ENCODE results near the gene SNU13.

DNA sequence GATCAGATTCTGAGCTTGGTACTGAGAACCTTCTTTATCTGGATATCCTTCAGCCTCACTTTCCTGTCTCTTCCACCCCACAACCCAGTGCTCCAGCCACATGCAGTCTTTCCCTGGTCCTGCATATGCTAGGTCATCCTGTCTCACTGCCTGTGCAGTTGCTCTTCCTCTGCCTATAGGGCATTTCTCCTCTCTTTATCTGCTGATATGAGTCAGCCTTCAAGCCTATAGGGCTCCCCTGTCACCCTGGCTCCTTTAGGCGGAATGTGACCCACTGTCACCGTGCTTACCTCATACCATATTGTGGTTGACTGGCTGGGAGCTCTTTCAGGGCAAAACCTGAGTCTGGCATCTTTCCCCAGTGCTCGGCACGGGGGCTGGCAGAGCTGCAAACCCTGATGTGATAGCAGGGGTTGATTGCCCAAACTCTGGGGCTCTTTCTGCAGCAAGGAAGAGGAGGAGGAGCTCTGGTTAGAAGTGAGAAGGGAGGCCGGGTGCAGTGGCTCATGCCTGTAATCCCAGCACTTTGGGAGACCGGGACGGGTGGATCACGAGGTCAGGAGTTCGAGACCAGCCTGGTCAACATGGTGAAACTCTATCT, 36.9 kb upstream of the SNU13 start:
- TF ChIP-seq, protein P1, sequence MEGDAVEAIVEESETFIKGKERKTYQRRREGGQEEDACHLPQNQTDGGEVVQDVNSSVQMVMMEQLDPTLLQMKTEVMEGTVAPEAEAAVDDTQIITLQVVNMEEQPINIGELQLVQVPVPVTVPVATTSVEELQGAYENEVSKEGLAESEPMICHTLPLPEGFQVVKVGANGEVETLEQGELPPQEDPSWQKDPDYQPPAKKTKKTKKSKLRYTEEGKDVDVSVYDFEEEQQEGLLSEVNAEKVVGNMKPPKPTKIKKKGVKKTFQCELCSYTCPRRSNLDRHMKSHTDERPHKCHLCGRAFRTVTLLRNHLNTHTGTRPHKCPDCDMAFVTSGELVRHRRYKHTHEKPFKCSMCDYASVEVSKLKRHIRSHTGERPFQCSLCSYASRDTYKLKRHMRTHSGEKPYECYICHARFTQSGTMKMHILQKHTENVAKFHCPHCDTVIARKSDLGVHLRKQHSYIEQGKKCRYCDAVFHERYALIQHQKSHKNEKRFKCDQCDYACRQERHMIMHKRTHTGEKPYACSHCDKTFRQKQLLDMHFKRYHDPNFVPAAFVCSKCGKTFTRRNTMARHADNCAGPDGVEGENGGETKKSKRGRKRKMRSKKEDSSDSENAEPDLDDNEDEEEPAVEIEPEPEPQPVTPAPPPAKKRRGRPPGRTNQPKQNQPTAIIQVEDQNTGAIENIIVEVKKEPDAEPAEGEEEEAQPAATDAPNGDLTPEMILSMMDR (IDR thresholded peaks at IDR 0.05), result no peak
- TF ChIP-seq POLR2A (IDR thresholded peaks at IDR 0.05) (no peak), EP300 (IDR thresholded peaks at IDR 0.05) (no peak)

All from ovary (tissue), 3 donors.